GM21528 (cell line): Measurements from ENCODE around the gene SEMA6D.

Experiments used
- ATAC-seq: cut with Tn5 transposase; IDR thresholded peaks from one replicate; pipeline ENCODE4 v1.9.1; 2021; ENCODE audit warnings: mild to moderate bottlenecking, moderate library complexity; ENCODE audit not compliant: unreplicated experiment, low FRiP score

The SEMA6D gene

GRCh38 chr15:47778263-47778770, 61.0 kb downstream of the SEMA6D start:
- ATAC-seq = no peak

GRCh38 chr15:47780971-47781370, 63.7 kb downstream of the SEMA6D start:
- no peak for ATAC-seq

- no peak for ATAC-seq
Measured at GRCh38 chr15:47781527-47781926, 64.2 kb downstream of the SEMA6D start.

- ATAC-seq = no peak
Measured at GRCh38 chr15:47784820-47785219, 67.5 kb downstream of the SEMA6D start.

GRCh38 chr15:47786371-47786770, 69.1 kb downstream of the SEMA6D start:
- no peak for ATAC-seq

- ATAC-seq = no peak
Measured at GRCh38 chr15:47787875-47788274, 70.6 kb downstream of the SEMA6D start.

GRCh38 chr15:47788685-47789084, 71.4 kb downstream of the SEMA6D start:
- ATAC-seq = no peak

- ATAC-seq = no peak
Measured at GRCh38 chr15:47791161-47791560, 73.9 kb downstream of the SEMA6D start.

GRCh38 chr15:47792231-47792630, 74.9 kb downstream of the SEMA6D start:
- ATAC-seq = no peak

- no peak for ATAC-seq
Measured at GRCh38 chr15:47794252-47794914, 77.1 kb downstream of the SEMA6D start.

GRCh38 chr15:47795864-47796263, 78.6 kb downstream of the SEMA6D start:
- no peak for ATAC-seq

GRCh38 chr15:47796339-47796738, 79.0 kb downstream of the SEMA6D start:
- ATAC-seq = no peak

- ATAC-seq = no peak
Measured at GRCh38 chr15:47796830-47797229, 79.5 kb downstream of the SEMA6D start.

GRCh38 chr15:47801522-47801921, 84.2 kb downstream of the SEMA6D start:
- no peak for ATAC-seq

GRCh38 chr15:47802216-47802615, 84.9 kb downstream of the SEMA6D start:
- no peak for ATAC-seq

- ATAC-seq = no peak
Measured at GRCh38 chr15:47803767-47804166, 86.5 kb downstream of the SEMA6D start.

- ATAC-seq = no peak
Measured at GRCh38 chr15:47804733-47805132, 87.4 kb downstream of the SEMA6D start.

- no peak for ATAC-seq
Measured at GRCh38 chr15:47806008-47806407, 88.7 kb downstream of the SEMA6D start.

GRCh38 chr15:47811172-47811571, 93.9 kb downstream of the SEMA6D start:
- no peak for ATAC-seq

- ATAC-seq = peak; percentile 71
Measured at GRCh38 chr15:47812470-47812999, 95.2 kb downstream of the SEMA6D start.

GRCh38 chr15:47813748-47814384, 96.6 kb downstream of the SEMA6D start:
- ATAC-seq = peak; percentile 86

- no peak for ATAC-seq
Measured at GRCh38 chr15:47814620-47815019, 97.3 kb downstream of the SEMA6D start.
